Aorta (tissue), 5 donors: ENCODE measurements around the gene LRRC8E. TPM values are rescaled to one million over a fixed set of nuclear protein-coding genes. Genes with fewer than 3 reads are reported as not detected.

Experiments used
- ATAC-seq: fragments of 200-7000 bp; cut with Tn5 transposase; one replicate; pipeline ENCODE4 v1.9.1; 2022; ENCODE audit warnings: moderate library complexity; ENCODE audit not compliant: low FRiP score
- DNase-seq, 2 donors: peaks; one replicate each; pipeline ENCODE4 v3.0.0-alpha.2; 2020
- H3K27ac ChIP-seq, 2 donors: one replicate each; pipeline ENCODE4 v1.5.1; 2013; ENCODE audit warnings: low read length in 2 of 2, mild to moderate bottlenecking in 2 of 2, moderate library complexity in 2 of 2, control low read depth in 1 of 2, inconsistent platforms in 1 of 2, low read depth in 1 of 2
- H3K27me3 ChIP-seq, 2 donors: one replicate each; pipeline ENCODE4 v1.6.1; 2013; ENCODE audit warnings: control low read depth in 1 of 2, low read length in 1 of 2, mild to moderate bottlenecking in 1 of 2, moderate library complexity in 1 of 2; ENCODE audit not compliant: insufficient read depth in 2 of 2, control insufficient read depth in 1 of 2
- H3K36me3 ChIP-seq, 2 donors: one replicate each; pipeline ENCODE4 v1.6.1; 2013; ENCODE audit warnings: control low read depth in 1 of 2, low read length in 1 of 2, mild to moderate bottlenecking in 1 of 2; ENCODE audit not compliant: insufficient read depth in 2 of 2, control insufficient read depth in 1 of 2
- H3K4me1 ChIP-seq, 2 donors: one replicate each; pipeline ENCODE4 v1.6.1; 2013; ENCODE audit warnings: low read length in 2 of 2, control low read depth in 1 of 2, mild to moderate bottlenecking in 1 of 2, moderate library complexity in 1 of 2; ENCODE audit not compliant: insufficient read depth in 2 of 2, control insufficient read depth in 1 of 2
- H3K4me3 ChIP-seq, 2 donors: one replicate each; pipeline ENCODE4 v1.5.1; 2013; ENCODE audit warnings: low read length in 2 of 2, control low read depth in 1 of 2, mild to moderate bottlenecking in 1 of 2
- H3K9me3 ChIP-seq: one replicate; pipeline ENCODE4 v1.6.1; 2013; ENCODE audit warnings: mild to moderate bottlenecking, low read length; ENCODE audit not compliant: control insufficient read depth
- WGBS, 2 donors: extraction: QIAGEN DNeasy Blood & Tissue Kit; methylation state at CpG; one replicate each; pipeline ENCODE4 v1.1.7; 2013; 5-methylcytosine and 5-hydroxymethylcytosine counted together
- intact Hi-C, 2 donors: fragments of 100-400 bp; cut with DNase I; formaldehyde crosslinking; loops; one replicate each; pipeline versions ENCODE4 v1.14.2 to v1.15.0; 2022
- polyA plus RNA-seq, 2 donors: library from polyadenylated mRNA; stranded (reverse); fragments of 200-250 nt; gene quantifications; one replicate each; pipeline ENCODE4 v1.2.3, GENCODE V29; 2013
- total RNA-seq, 2 donors: library from RNA; stranded (reverse); fragmentation: NEBNext Ultra II Directional; extraction: Animal tissue kit (Norgen Biotek cat#: 25700); gene quantifications; one replicate each; pipeline ENCODE4 v1.2.1, GENCODE V29; 2021
- donor health status: healthy with polysubstance abuse.
- donor health status: Bipolar disorder and iron deficiency.
- donor health status: DM: no; HTN: no; CAD: no.
- donor health status: DM: no; HTN: no; CAD: no.
- donor health status: DM: yes; HTN: yes; CAD: no.

LRRC8E gene
- total and polyA plus RNA-seq, 4 donors = 0.60 TPM; not detected in 3

GRCh38 chr19:7918615-7919421, 30.5 kb downstream of the LRRC8E start:
- DNase-seq (peak; percentile 54 to 68), ATAC-seq (no peak)
- intact Hi-C loops = no loop called here
- Histone ChIP-seq H3K9me3 (no peaks in the 10 kb centered on the region), H3K27me3 (no peaks in the 10 kb centered on the region), H3K4me3 (no peak overlapping the region), H3K36me3 (no peaks in the 10 kb centered on the region), H3K4me1 (no peaks in the 10 kb centered on the region), H3K27ac (no peak overlapping the region)
- 46 to 48% methylated on average over 42 of the region's 42 CpGs for WGBS, 2 donors

GRCh38 chr19:7919610-7920518, 31.6 kb downstream of the LRRC8E start, which contains the start of gene SNAPC2:
SNAPC2 (plus strand) TSS chr19:7920338; CDS start chr19:7920367, 29 bp downstream.
- Histone ChIP-seq H3K4me1 (no peaks in the 10 kb centered on the region), H3K9me3 (no peaks in the 10 kb centered on the region), H3K27me3 (no peaks in the 10 kb centered on the region), H3K4me3 (peak within 1 kb of the TSS; percentile 43 to 59), H3K36me3 (no peaks in the 10 kb centered on the region), H3K27ac (peak within 1 kb of the TSS in 1 of 2 donors; percentile 72)
- DNase-seq = peak; percentile 98 to 99
- WGBS, 2 donors = 8 to 9% methylated on average over 57 to 62 of the region's 62 CpGs
- intact Hi-C loops = loop anchor here in 1 of 2 donors (1.0 kb wide), 1 partner anchor 17 kb away; the partner anchor contains the start of gene MAP2K7
- ATAC-seq = peak; percentile 88

- Histone ChIP-seq H3K4me3 (peak overlapping the region; percentile 43 to 59), H3K9me3 (no peaks in the 10 kb centered on the region), H3K27me3 (no peaks in the 10 kb centered on the region), H3K27ac (peak overlapping the region in 1 of 2 donors; percentile 72), H3K4me1 (no peaks in the 10 kb centered on the region), H3K36me3 (no peaks in the 10 kb centered on the region)
- ATAC-seq (peak; percentile 95), DNase-seq (peak; percentile 99 to 100)
- intact Hi-C loops = loop anchor here in 1 of 2 donors (1.0 kb wide), 1 partner anchor 17 kb away; the partner anchor contains the start of gene MAP2K7
- WGBS, 2 donors = 1 to 2% methylated on average over 50 to 62 of the region's 62 CpGs
These were observed 32.4 kb downstream of the LRRC8E start for GRCh38 chr19:7920519-7921301.

GRCh38 chr19:7921302-7921966, 33.1 kb downstream of the LRRC8E start:
- Histone ChIP-seq H3K36me3 (no peaks in the 10 kb centered on the region), H3K27me3 (no peaks in the 10 kb centered on the region), H3K4me1 (no peaks in the 10 kb centered on the region), H3K4me3 (peak overlapping the region; percentile 20 to 29), H3K9me3 (no peaks in the 10 kb centered on the region), H3K27ac (peak overlapping the region in 1 of 2 donors; percentile 66)
- peak in 1 of 2 donors; percentile 70 for DNase-seq
- no peak for ATAC-seq
- intact Hi-C loops = no loop called here
- WGBS, 2 donors = 41 to 44% methylated on average over 17 of the region's 17 CpGs

- intact Hi-C loops = no loop called here
- no peak overlapping the region for H3K4me3 ChIP-seq
- 91 to 92% methylated on average over 31 of the region's 31 CpGs for WGBS, 2 donors
- H3K4me1 ChIP-seq = no peaks in the 10 kb centered on the region
- H3K27me3 ChIP-seq = no peaks in the 10 kb centered on the region
- DNase-seq = peak in 1 of 2 donors; percentile 58
- no peak for ATAC-seq
- no peaks in the 10 kb centered on the region for H3K9me3 ChIP-seq
- no peak overlapping the region for H3K27ac ChIP-seq
- H3K36me3 ChIP-seq = no peaks in the 10 kb centered on the region
These were observed 33.9 kb downstream of the LRRC8E start for GRCh38 chr19:7921967-7922835.

GRCh38 chr19:7922836-7923195, 34.5 kb downstream of the LRRC8E start:
- ATAC-seq (no peak), DNase-seq (peak in 1 of 2 donors; percentile 43)
- no peaks in the 10 kb centered on the region for H3K4me1 ChIP-seq
- no peaks in the 10 kb centered on the region for H3K36me3 ChIP-seq
- H3K27me3 ChIP-seq = no peaks in the 10 kb centered on the region
- no peak overlapping the region for H3K4me3 ChIP-seq
- intact Hi-C loops = no loop called here
- H3K9me3 ChIP-seq = no peaks in the 10 kb centered on the region
- no peak overlapping the region for H3K27ac ChIP-seq
- WGBS, 2 donors = 89% methylated on average over 8 of the region's 8 CpGs

- H3K4me1 ChIP-seq = no peaks in the 10 kb centered on the region
- intact Hi-C loops = no loop called here
- 82 to 83% methylated on average over 29 to 31 of the region's 31 CpGs for WGBS, 2 donors
- no peak overlapping the region for H3K27ac ChIP-seq
- peak in 1 of 2 donors; percentile 50 for DNase-seq
- ATAC-seq = no peak
- H3K27me3 ChIP-seq = no peaks in the 10 kb centered on the region
- no peaks in the 10 kb centered on the region for H3K36me3 ChIP-seq
- no peak overlapping the region for H3K4me3 ChIP-seq
- H3K9me3 ChIP-seq = no peaks in the 10 kb centered on the region
These were observed 35.2 kb downstream of the LRRC8E start for GRCh38 chr19:7923295-7924191.
